BJ (cell line): ENCODE results near the gene ABCF3. TPM values are rescaled to one million over a fixed set of nuclear protein-coding genes. Genes with fewer than 3 reads are reported as not detected.

Experiments used
- CTCF ChIA-PET: fragments of 350-600 bp; formaldehyde crosslinking; extraction: SDS; loops from one replicate; lab custom pipeline; 2021; ENCODE audit warnings: antibody characterized with exemption, inconsistent platforms; lab: Yijun Ruan, JAX
- POLR2A ChIA-PET: fragments of 300-600 bp; sonication (Branson Sonifier 250); formaldehyde crosslinking; extraction: SDS; loops from one replicate; lab custom pipeline; 2021; ENCODE audit warnings: antibody characterized with exemption; lab: Charles Lee
- DNase-seq: peaks from one replicate; pipeline ENCODE4 v3.0.0-alpha.2; 2011; ENCODE audit warnings: low read depth
- H3K27me3 ChIP-seq: 2 replicates; pipeline ENCODE4 v1.6.0; 2011; ENCODE audit warnings: low read length; ENCODE audit not compliant: control insufficient read depth, insufficient read depth
- H3K36me3 ChIP-seq: 2 replicates; pipeline ENCODE4 v1.5.1; 2011; ENCODE audit warnings: low read length; ENCODE audit not compliant: control insufficient read depth, insufficient read depth
- H3K4me3 ChIP-seq: 2 replicates; pipeline ENCODE4 v1.5.1; 2011; ENCODE audit warnings: low read depth, mild to moderate bottlenecking, control low read depth, low read length
- polyA plus RNA-seq: library from polyadenylated mRNA; depleted of rRNA; stranded (reverse); fragments of >200 nt; gene quantifications from 2 replicates; pipeline ENCODE4 v1.2.3, GENCODE V29; 2011
- TF ChIP-seq, protein P1 (sequence below): IDR thresholded peaks from 2 replicates; pipeline ENCODE4 v1.5.1; 2011; ENCODE audit warnings: low read depth, mild to moderate bottlenecking, control low read depth, inconsistent platforms, low read length, moderate library complexity; ENCODE audit not compliant: insufficient read depth

ABCF3 gene
- polyA plus RNA-seq, 1 experiment: 82.8 TPM

DNA sequence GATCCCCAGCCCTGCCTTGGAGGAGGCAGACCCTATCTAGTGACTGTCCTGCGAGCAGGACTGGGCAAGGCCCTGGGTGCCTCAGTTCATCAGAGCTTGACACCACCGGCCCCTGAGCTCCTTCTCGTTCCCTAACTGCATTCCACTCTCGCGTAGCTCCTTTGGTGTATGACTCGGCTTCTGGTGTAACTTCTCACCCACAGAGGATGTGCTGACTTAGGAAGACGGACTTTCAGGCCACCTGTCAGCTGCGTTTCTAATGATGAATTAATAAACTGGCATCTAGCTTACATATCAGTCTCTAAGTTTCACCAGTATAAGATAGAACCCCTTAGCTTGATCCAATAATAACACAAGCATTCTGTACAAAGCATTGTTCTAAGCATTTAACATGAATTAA lies 17.5 kb downstream of the ABCF3 start:
- no peak overlapping the region for H3K4me3 ChIP-seq
- TF ChIP-seq, protein P1, sequence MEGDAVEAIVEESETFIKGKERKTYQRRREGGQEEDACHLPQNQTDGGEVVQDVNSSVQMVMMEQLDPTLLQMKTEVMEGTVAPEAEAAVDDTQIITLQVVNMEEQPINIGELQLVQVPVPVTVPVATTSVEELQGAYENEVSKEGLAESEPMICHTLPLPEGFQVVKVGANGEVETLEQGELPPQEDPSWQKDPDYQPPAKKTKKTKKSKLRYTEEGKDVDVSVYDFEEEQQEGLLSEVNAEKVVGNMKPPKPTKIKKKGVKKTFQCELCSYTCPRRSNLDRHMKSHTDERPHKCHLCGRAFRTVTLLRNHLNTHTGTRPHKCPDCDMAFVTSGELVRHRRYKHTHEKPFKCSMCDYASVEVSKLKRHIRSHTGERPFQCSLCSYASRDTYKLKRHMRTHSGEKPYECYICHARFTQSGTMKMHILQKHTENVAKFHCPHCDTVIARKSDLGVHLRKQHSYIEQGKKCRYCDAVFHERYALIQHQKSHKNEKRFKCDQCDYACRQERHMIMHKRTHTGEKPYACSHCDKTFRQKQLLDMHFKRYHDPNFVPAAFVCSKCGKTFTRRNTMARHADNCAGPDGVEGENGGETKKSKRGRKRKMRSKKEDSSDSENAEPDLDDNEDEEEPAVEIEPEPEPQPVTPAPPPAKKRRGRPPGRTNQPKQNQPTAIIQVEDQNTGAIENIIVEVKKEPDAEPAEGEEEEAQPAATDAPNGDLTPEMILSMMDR: no peak
- DNase-seq: no peak
- POLR2A ChIA-PET: no interaction called here
- no peaks in the 10 kb centered on the region for H3K36me3 ChIP-seq
- H3K27me3 ChIP-seq: peaks cover 6% of the 10 kb centered on the region; the same call in 1 of the 2 replicates
- CTCF ChIA-PET: interaction anchor here (1.6 kb wide), 1 partner anchor 24 kb away, joined by 5 read pairs; no protein-coding TSS in a partner anchor

DNA sequence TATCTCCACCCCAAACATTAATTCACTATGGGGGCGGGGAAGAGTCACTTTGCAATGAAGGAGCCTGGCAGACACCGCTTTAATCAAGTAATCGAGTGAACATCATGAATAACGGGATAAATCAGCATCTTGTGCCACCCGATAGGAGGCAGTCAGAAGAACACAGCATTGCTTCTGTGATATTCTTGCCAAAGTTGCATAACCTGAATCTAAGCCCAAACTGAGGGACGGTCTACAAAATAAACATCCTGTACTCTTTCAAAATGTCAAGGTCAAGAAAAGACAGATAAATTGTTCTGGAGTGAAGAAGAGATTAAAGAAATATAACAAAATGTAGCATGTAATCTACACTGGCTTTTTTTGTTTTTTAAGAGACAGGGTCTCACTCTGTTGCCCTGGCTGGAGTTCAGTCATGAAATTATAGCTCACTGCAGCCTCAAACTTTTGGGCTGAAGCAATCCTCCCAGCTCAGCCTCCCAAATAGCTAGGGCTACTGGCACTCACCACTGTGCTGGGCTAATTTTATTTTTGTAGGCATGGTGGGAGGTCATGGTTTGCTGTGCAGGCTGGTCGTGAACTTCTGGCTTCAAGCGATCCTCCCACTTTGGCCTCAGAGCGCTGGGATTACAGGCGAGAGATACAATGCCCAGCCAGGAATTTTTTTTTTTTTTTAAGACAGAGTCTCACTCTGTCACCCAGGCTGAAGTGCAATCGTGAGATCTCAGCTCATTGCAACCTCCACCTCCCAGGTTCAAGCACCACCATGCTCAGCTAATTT lies 23.3 kb downstream of the ABCF3 start:
- Histone ChIP-seq H3K27me3 (peaks cover 5% of the 10 kb centered on the region; the same call in 1 of the 2 replicates), H3K4me3 (no peak overlapping the region), H3K36me3 (no peaks in the 10 kb centered on the region)
- no peak for DNase-seq
- ChIA-PET POLR2A (no interaction called here), CTCF (interaction anchor here (0.6 to 5.2 kb wide), 2 partner anchors 18 to 77 kb away, joined by 3 to 29 read pairs; no protein-coding TSS in a partner anchor)
- TF ChIP-seq, protein P1: no peak

DNA sequence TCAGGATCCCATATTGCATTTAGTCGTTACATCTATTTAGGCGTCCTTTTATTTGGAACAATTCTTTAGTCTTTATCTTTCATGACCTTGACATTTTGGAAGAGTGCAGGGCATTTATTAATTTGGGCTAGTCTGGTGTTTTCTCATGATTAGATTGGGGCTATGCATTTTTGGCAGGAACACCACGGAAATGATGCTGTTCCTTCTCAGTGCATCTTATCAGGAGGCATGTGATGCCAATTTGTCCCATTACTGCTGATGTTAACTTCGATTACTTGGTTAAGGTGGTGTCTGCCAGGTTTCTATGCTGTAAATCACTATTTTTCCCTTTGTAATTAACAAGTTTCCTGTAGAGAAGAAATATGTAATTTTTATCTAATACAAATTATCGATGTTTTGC lies 25.3 kb downstream of the ABCF3 start:
- CTCF ChIA-PET: interaction anchor here (5.2 kb wide), 1 partner anchor 16 kb away, joined by 29 read pairs; no protein-coding TSS in a partner anchor
- DNase-seq: no peak
- TF ChIP-seq, protein P1: no peak
- H3K4me3 ChIP-seq: no peak overlapping the region
- peaks cover 5% of the 10 kb centered on the region; the same call in 1 of the 2 replicates for H3K27me3 ChIP-seq
- POLR2A ChIA-PET: no interaction called here
- H3K36me3 ChIP-seq: no peaks in the 10 kb centered on the region

- ChIA-PET POLR2A (no interaction called here), CTCF (interaction anchor here (5.2 kb wide), 1 partner anchor 16 kb away, joined by 29 read pairs; no protein-coding TSS in a partner anchor)
- TF ChIP-seq, protein P1: no peak
- H3K4me3 ChIP-seq: no peak overlapping the region
- no peak for DNase-seq
- H3K36me3 ChIP-seq: no peaks in the 10 kb centered on the region
- peaks cover 4% of the 10 kb centered on the region; the same call in 1 of the 2 replicates for H3K27me3 ChIP-seq
Observed at GRCh38 chr3:184211718-184212117, 25.7 kb downstream of the ABCF3 start.

DNA sequence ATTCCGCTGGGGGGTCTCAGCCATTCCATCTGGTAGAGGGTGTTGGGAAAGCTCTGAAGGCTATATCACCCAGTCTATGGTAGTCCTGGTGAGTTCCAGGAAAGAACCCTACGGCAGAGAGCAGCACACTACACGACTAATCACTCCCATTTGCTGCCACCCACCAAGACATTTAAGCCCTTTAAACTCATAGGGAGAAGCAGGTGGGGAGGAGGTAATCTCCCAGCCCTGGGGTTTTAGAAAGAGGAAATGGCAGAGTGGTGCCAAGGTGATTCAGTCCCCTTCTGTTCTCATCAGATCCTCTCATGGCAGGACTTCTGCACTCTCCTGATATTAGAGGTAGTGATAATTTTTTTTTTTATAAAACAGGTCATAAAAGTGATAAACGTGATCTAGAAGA lies 32.8 kb downstream of the ABCF3 start:
- CTCF ChIA-PET: interaction anchor here (1.8 kb wide), 1 partner anchor 9 kb away, joined by 13 read pairs; no protein-coding TSS in a partner anchor
- no peak for DNase-seq
- POLR2A ChIA-PET: no interaction called here
- no peak overlapping the region for H3K4me3 ChIP-seq
- TF ChIP-seq, protein P1: no peak
- H3K27me3 ChIP-seq: peaks cover 2% of the 10 kb centered on the region; the same call in 1 of the 2 replicates
- no peaks in the 10 kb centered on the region for H3K36me3 ChIP-seq
